DOHH2 (cell line): ENCODE data around the gene CADPS.
A peak's percentile ranks its signal among the peaks of the same experiment; 100 is the strongest.

ENCODE experiments used
- H3F3A ChIP-seq: fragments of 200-600 bp; sonication (generic), shearing (Covaris generic); 2 replicates; pipeline ENCODE4 v1.6.0; 2016; ENCODE audit warnings: antibody characterized with exemption, mild to moderate bottlenecking; ENCODE audit not compliant: control insufficient read depth, insufficient read depth
- H3K27ac ChIP-seq: fragments of 200-600 bp; sonication (generic); 2 replicates; pipeline ENCODE4 v1.5.1; 2014; ENCODE audit warnings: low read depth, mild to moderate bottlenecking, low read length, moderate library complexity
- H3K27me3 ChIP-seq: fragments of 200-600 bp; sonication (generic); 2 replicates; pipeline ENCODE4 v1.6.1; 2014; ENCODE audit warnings: mild to moderate bottlenecking, low read length, mixed read lengths; ENCODE audit not compliant: control insufficient read depth
- H3K36me3 ChIP-seq: fragments of 200-600 bp; sonication (generic); 2 replicates; pipeline ENCODE4 v1.6.1; 2014; ENCODE audit warnings: mild to moderate bottlenecking, low read length, moderate library complexity, mixed read lengths; ENCODE audit not compliant: control insufficient read depth
- H3K4me1 ChIP-seq: fragments of 200-600 bp; sonication (generic); 2 replicates; pipeline ENCODE4 v1.6.1; 2014; ENCODE audit warnings: mild to moderate bottlenecking, low read length, mixed read lengths; ENCODE audit not compliant: control insufficient read depth
- H3K4me2 ChIP-seq: fragments of 200-600 bp; sonication (generic); 2 replicates; pipeline ENCODE4 v1.6.0; 2014; ENCODE audit warnings: mild to moderate bottlenecking, low read length, moderate library complexity
- H3K4me3 ChIP-seq: fragments of 200-600 bp; sonication (generic); 2 replicates; pipeline ENCODE4 v1.5.1; 2014; ENCODE audit warnings: mild to moderate bottlenecking, low read length, mixed read lengths
- H3K79me2 ChIP-seq: fragments of 200-600 bp; sonication (generic); 2 replicates; pipeline ENCODE4 v1.6.1; 2014; ENCODE audit warnings: mild to moderate bottlenecking, low read length, mixed read lengths; ENCODE audit not compliant: control insufficient read depth
- H3K9me2 ChIP-seq: fragments of 200-600 bp; sonication (generic); replicated peaks from 2 replicates; pipeline ENCODE4 v1.6.1; 2014; ENCODE audit warnings: mild to moderate bottlenecking, low read length, mixed read lengths; ENCODE audit not compliant: control insufficient read depth
- H3K9me3 ChIP-seq: fragments of 200-600 bp; sonication (generic); 2 replicates; pipeline ENCODE4 v1.6.1; 2014; ENCODE audit warnings: antibody characterized with exemption, low read length, mixed read lengths; ENCODE audit not compliant: control insufficient read depth, insufficient read depth
- H4K20me1 ChIP-seq: fragments of 200-600 bp; sonication (generic); 2 replicates; pipeline ENCODE4 v1.6.0; 2014; ENCODE audit warnings: low read depth, mild to moderate bottlenecking, antibody characterized with exemption, low read length, moderate library complexity; ENCODE audit not compliant: control insufficient read depth, insufficient read depth
- CTCF ChIP-seq: fragments of 200-600 bp; sonication (generic); IDR thresholded peaks from one replicate; pipeline ENCODE4 v1.5.1; 2014; ENCODE audit warnings: antibody characterized with exemption, mild to moderate bottlenecking, low read depth, low read length; ENCODE audit not compliant: poor library complexity, severe bottlenecking
- EZH2phosphoT487 ChIP-seq: fragments of 200-600 bp; sonication (generic); IDR thresholded peaks from 2 replicates; pipeline ENCODE4 v1.6.1; 2017; ENCODE audit warnings: borderline replicate concordance, mild to moderate bottlenecking, antibody characterized with exemption, low read length, moderate library complexity, mixed read lengths

CADPS gene

DNA sequence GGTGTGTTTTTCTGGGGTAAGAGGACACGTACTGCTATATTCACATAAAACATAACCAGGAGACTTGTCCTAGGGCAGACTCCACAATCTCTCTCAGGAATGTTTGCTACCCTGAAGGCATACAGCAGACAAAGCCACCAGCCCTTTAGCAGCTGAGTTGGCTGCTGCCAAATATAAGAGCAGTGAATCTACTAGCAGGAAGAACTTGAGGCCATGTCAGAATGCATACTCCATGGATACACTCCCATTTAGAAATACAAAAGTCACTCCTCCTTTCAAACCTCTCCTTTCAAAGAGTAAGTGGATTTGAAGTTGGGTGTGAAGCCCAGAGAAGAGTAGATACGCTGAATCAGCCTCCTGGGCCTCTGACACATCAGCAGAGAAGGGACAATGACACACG, 94.1 kb downstream of the CADPS start:
- Histone ChIP-seq H3K36me3 (0 out of 2 replicates have a peak, but pooled peaks cover 6% of the 10 kb centered on the region), H3K4me1 (peaks cover 82% of the 10 kb centered on the region), H3K4me2 (no peak overlapping the region), H3K79me2 (peaks cover 10% of the 10 kb centered on the region; the same call in 1 of the 2 replicates), H3K9me2 (no peaks in the 10 kb centered on the region), H3K27ac (no peak overlapping the region), H3F3A (no peaks in the 10 kb centered on the region), H3K4me3 (no peak overlapping the region), H3K27me3 (no peaks in the 10 kb centered on the region), H3K9me3 (no peaks in the 10 kb centered on the region), H4K20me1 (no peaks in the 10 kb centered on the region)
- TF ChIP-seq CTCF: no peak
- no peak for TF ChIP-seq EZH2phosphoT487

DNA sequence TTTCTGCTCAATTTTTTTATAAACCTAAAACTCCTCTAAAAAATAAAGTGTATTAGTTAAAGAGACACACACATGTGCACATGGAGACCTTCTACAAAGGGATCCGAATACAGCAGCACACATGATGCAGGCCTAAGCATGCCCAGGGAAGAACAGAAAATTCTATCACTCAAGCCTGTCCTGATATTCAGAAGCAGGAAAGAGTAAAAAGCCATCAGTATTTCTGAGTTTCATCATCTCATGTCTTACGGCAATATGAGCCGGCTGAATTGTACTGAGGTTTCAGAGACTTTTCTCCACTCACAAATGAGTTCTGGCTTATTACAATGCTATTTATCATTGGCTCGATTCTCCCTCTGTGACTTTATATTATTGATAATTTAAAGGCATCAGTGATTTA, 97.5 kb downstream of the CADPS start:
- H4K20me1 ChIP-seq: no peaks in the 10 kb centered on the region
- H3K27ac ChIP-seq: no peak overlapping the region
- 0 out of 2 replicates have a peak, but pooled peaks cover 3% of the 10 kb centered on the region for H3K36me3 ChIP-seq
- H3K9me2 ChIP-seq: no peaks in the 10 kb centered on the region
- H3K79me2 ChIP-seq: peaks cover 6% of the 10 kb centered on the region; the same call in 1 of the 2 replicates
- H3K27me3 ChIP-seq: no peaks in the 10 kb centered on the region
- no peaks in the 10 kb centered on the region for H3K9me3 ChIP-seq
- peak overlapping the region; percentile 29 for H3K4me2 ChIP-seq
- no peak overlapping the region for H3K4me3 ChIP-seq
- H3F3A ChIP-seq: no peaks in the 10 kb centered on the region
- H3K4me1 ChIP-seq: peaks cover 85% of the 10 kb centered on the region
- no peak for TF ChIP-seq EZH2phosphoT487
- TF ChIP-seq CTCF: no peak

GRCh38 chr3:62777130-62777529, 98.1 kb downstream of the CADPS start:
- H4K20me1 ChIP-seq: no peaks in the 10 kb centered on the region
- H3K36me3 ChIP-seq: 0 out of 2 replicates have a peak, but pooled peaks cover 3% of the 10 kb centered on the region
- no peaks in the 10 kb centered on the region for H3K27me3 ChIP-seq
- H3F3A ChIP-seq: peaks cover 5% of the 10 kb centered on the region; the same call in 1 of the 2 replicates
- H3K79me2 ChIP-seq: peaks cover 6% of the 10 kb centered on the region; the same call in 1 of the 2 replicates
- no peak for TF ChIP-seq CTCF
- no peak for TF ChIP-seq EZH2phosphoT487
- H3K9me2 ChIP-seq: no peaks in the 10 kb centered on the region
- H3K4me1 ChIP-seq: peaks cover 85% of the 10 kb centered on the region
- peak overlapping the region; percentile 19; the same call in 1 of the 2 replicates for H3K27ac ChIP-seq
- no peak overlapping the region; the same call in 1 of the 2 replicates for H3K4me3 ChIP-seq
- peak overlapping the region; percentile 29 for H3K4me2 ChIP-seq
- H3K9me3 ChIP-seq: no peaks in the 10 kb centered on the region

GRCh38 chr3:62774221-62774620, 101.0 kb downstream of the CADPS start:
- H3K4me2 ChIP-seq: no peak overlapping the region
- no peaks in the 10 kb centered on the region for H3K9me3 ChIP-seq
- no peaks in the 10 kb centered on the region for H4K20me1 ChIP-seq
- peaks cover 11% of the 10 kb centered on the region; the same call in 1 of the 2 replicates for H3K79me2 ChIP-seq
- peaks cover 82% of the 10 kb centered on the region for H3K4me1 ChIP-seq
- H3K36me3 ChIP-seq: no peaks in the 10 kb centered on the region
- no peaks in the 10 kb centered on the region for H3K27me3 ChIP-seq
- H3K9me2 ChIP-seq: no peaks in the 10 kb centered on the region
- peaks cover 13% of the 10 kb centered on the region for H3F3A ChIP-seq
- no peak overlapping the region for H3K4me3 ChIP-seq
- TF ChIP-seq EZH2phosphoT487 (no peak), CTCF (no peak)
- H3K27ac ChIP-seq: no peak overlapping the region
